GM13976 (cell line): Measurements from ENCODE around the gene BRI3.

ENCODE experiments used
- DNase-seq: peaks from one replicate; pipeline ENCODE4 v3.0.0; 2012; ENCODE audit warnings: low spot score
- in situ Hi-C: fragments of 300-500 bp; cut with MboI; formaldehyde crosslinking; loops from one replicate; pipeline ENCODE4 v1.12.0; 2022; ENCODE audit warnings: low sequenced_read_pairs, mixed read lengths, inconsistent platforms; ENCODE audit not compliant: unreplicated experiment
- TF ChIP-seq, protein P1 (sequence below): IDR thresholded peaks from 2 replicates; pipeline ENCODE4 v1.5.1; 2012; ENCODE audit warnings: borderline replicate concordance, mild to moderate bottlenecking; ENCODE audit not compliant: insufficient read depth; ENCODE audit errors: extremely low read depth, missing control alignments, control extremely low read depth

BRI3 gene

DNA sequence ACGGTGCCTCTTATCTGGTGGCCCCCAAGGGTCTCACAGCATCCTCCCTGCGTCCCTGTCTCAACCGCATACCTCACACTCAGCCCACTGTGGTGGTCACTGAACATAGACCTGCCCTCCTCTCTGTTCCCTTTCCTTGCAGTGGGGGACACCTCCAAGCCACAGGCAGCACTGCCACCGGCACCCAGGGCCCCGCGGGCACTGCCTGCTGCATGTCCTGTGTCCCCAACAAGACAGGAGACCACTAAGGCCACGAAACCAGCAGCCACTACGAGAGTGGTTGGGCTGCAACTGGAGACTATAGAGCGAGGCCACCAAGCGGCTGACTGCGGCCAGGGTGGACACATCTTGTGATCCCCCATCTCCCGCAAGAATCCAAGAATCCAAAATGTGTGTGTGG is 15.3 kb downstream of the BRI3 start:
- in situ Hi-C loops, result no loop called here

DNA sequence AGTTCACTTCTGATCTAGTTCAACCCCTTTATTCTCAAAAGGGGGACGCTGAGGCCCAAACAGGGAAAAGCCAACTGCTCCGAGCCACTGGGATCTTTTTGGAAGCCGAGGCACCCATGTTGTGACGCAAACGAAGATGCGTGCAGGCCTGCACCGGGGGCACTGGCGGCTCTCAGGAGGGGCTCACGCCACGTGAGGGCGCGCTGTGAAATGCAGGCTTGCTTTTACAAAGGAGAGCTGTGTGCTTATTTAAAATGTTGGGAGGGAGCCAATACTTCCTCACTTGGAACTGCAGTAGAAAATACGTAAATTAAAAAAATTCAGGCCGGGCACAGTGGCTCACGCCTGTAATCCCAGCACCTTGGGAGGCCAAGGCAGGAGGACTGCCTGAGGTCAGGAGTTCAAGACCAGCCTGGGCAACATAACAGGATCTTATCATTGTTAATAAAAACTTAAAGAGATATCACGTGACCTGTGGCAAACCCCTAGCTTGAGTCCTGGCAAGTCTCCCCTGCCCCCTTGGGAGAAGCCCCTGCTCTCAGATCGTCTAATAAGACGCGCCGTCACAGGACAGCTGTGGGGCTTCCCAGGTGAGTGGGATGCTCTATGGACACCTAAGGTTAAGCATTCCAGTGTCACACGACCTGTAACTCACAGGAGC is 16.3 kb downstream of the BRI3 start:
- TF ChIP-seq, protein P1, sequence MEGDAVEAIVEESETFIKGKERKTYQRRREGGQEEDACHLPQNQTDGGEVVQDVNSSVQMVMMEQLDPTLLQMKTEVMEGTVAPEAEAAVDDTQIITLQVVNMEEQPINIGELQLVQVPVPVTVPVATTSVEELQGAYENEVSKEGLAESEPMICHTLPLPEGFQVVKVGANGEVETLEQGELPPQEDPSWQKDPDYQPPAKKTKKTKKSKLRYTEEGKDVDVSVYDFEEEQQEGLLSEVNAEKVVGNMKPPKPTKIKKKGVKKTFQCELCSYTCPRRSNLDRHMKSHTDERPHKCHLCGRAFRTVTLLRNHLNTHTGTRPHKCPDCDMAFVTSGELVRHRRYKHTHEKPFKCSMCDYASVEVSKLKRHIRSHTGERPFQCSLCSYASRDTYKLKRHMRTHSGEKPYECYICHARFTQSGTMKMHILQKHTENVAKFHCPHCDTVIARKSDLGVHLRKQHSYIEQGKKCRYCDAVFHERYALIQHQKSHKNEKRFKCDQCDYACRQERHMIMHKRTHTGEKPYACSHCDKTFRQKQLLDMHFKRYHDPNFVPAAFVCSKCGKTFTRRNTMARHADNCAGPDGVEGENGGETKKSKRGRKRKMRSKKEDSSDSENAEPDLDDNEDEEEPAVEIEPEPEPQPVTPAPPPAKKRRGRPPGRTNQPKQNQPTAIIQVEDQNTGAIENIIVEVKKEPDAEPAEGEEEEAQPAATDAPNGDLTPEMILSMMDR, result no peak
- in situ Hi-C loops, result no loop called here
- DNase-seq, result no peak

More for the DNA sequence above, 15.3 kb downstream of the BRI3 start:
- TF ChIP-seq, protein P1, result no peak
- no peak for DNase-seq

DNA sequence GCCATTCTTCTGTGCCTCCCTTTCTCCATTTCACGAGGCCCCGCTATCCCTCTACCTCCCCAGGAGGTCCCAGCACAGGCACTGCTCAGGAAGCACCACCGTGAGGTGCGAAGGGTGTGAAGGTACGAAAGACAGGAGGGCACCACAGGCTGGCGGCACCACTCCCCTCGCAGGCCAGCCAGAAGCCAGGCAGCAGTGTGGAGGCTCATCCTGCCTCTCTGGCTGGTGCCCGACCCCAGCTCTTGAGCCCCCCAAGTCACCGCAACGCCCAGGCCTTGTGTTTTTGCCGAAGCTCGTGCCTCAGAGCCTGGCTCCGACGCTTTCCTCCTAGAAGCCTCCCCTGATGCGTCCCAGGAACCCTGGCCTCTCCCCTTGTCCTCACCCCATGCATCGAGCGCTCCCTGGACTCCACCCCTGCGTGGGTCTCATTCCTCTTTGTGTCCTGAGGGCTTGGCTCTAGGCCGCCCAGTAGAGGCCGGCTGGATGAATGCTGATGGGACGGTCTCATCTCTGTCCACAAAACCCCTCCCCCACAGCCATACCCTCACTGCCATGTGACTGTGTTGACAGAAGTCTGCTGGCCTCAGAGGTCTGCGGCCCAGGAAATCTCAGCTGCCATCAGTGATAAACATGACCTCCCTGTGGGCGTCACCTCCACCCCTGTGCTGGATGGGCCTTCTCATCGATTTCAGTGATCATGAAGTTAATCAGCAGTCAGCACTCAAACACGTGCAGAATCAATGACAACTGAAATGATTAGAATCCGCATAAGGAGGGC is 19.3 kb downstream of the BRI3 start:
- in situ Hi-C loops, result loop anchor here (10.0 kb wide), 1 partner anchor 94 kb away; no protein-coding TSS in a partner anchor
- no peak for DNase-seq
- TF ChIP-seq, protein P1, result no peak

DNA sequence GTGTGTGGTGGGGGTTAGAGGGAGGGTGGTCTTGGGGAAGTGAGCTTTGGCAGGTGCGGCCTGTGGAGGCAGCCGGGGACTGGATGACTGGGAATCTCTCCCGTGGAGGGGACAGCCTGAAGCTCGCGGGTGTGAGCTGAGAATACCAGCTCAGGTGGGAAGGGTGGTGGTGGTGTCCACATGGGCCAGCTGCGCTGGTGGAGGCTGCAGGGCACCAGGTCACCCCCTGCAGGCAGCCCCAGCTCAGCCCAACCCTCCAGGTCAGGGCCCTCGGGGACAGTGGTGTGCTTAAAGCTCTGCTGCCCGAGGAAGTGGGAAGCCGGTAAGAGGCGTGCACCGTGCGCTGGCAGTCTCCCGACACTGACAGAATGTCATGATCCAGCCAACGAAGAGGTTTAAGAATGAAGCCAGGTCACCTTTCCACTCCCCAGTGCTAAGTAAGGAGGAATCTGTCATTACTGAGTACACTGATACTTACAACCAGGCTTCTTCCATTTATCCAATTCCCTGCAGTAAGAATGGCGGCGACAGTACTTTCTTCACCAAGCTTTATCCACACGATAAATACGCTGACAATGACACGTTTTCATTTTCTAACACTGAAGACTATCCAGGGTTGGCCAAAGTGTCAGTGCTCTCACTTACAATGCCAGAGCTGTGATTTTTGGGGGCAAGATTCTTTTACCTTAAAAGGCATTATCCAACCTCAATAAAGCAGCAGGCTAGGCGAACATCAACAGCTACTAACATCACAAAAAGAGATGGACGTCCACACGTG is 20.4 kb downstream of the BRI3 start:
- TF ChIP-seq, protein P1, result no peak
- in situ Hi-C loops, result loop anchor here (10.0 kb wide), 1 partner anchor 93 kb away; no protein-coding TSS in a partner anchor
- DNase-seq, result no peak

- in situ Hi-C loops, result loop anchor here (10.0 kb wide), 1 partner anchor 91 kb away; no protein-coding TSS in a partner anchor
Measured at GRCh38 chr7:98303176-98303865, 21.8 kb downstream of the BRI3 start.

More at GRCh38 chr7:98303176-98303865, 21.8 kb downstream of the BRI3 start:
- TF ChIP-seq, protein P1, result no peak
- DNase-seq, result no peak
